ENCODE measurements around the gene ERAS.
"Not testable (repeated sequence)": the region's sequence is repeated elsewhere in the genome, so short reads cannot be mapped to it uniquely, and the experiment has no call there.

Gene ERAS

DNA sequence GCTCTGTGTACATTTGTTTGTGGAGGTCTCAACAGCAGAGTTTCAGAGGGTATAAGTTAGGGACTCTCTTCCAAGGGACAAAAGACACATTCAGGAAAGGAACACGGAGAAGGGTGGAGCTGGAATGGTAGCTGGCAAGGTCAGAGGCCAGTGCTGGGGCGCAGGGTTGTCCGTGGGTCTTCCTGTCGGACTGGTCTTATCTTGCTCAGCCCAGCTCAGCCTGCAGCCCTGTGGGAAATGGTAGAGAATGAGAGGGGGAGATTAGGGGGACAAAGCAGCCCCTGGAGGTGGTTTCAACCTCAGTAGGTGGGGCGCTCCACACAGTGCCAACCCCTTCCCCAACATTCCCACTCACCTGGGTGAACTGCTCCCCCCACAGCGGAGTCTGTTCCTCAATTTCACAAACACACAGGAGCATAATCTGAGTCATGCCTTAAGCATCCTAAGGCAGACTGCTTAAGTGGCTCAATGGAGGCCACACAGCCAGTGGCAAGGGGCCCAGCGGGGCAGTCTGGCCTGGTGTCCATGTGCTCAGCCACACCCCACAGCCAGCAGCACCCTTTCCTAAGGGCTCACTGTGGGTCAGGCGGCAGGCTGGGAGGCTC lies 31.3 kb upstream of the ERAS start:
- no peak for FAIRE-seq
- no peak for DNase-seq (ENCODE audit: insufficient read length, low spot score)

DNA sequence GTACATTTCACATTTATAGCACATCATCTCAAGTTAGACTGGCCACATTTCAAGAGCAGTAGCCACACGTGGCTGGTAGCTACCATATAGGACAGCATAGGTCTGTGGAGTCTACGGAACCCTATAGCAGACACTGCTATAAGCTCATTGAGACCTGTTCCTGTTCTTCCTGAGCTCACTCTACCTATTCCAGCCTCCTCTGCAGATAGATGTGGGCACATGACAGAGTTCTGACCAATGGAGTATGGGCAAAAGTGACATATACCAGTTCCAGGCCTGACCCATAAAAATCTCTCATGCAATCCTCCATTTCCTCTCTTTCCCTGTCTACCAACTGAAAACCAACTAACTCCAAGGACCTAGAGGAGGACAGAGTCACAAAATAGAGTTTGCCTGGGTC lies 28.0 kb upstream of the ERAS start:
- FAIRE-seq (no peak), DNase-seq (ENCODE audit: insufficient read length, low spot score) (no peak)

DNA sequence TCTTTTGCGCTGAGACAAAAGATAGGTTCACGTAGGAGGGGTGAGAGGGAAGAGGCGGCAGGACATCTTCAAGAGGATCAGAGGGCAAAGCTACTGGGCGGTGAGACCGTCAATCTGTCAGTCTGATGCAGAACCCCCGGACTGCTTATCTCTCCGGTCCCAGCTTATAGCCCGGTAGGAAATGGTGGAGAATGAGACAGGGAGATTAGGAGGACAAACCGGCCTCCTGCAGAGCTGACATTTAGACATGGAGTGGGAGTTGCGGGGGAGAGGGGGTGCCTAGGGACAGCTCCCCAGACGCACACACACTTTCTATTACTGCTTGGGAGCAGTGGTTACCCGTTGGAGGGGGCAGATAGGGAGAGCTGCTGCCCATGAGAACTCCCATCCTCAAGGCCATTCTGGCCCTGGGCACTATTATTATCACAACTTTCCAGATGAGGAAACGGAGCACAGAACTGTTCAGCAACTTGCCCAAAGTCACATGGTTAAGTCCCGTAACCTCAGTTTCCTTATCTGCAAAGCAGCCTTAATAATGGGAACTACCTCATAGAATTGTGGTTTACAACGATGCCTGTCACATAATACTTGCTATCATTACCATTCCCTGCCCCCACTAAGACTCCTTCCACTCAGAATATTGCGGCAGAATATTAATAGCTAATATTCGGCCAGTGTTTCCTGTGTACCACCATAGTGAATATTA lies 25.6 kb upstream of the ERAS start:
- DNase-seq (ENCODE audit: insufficient read length, low spot score) (no peak), FAIRE-seq (no peak)

DNA sequence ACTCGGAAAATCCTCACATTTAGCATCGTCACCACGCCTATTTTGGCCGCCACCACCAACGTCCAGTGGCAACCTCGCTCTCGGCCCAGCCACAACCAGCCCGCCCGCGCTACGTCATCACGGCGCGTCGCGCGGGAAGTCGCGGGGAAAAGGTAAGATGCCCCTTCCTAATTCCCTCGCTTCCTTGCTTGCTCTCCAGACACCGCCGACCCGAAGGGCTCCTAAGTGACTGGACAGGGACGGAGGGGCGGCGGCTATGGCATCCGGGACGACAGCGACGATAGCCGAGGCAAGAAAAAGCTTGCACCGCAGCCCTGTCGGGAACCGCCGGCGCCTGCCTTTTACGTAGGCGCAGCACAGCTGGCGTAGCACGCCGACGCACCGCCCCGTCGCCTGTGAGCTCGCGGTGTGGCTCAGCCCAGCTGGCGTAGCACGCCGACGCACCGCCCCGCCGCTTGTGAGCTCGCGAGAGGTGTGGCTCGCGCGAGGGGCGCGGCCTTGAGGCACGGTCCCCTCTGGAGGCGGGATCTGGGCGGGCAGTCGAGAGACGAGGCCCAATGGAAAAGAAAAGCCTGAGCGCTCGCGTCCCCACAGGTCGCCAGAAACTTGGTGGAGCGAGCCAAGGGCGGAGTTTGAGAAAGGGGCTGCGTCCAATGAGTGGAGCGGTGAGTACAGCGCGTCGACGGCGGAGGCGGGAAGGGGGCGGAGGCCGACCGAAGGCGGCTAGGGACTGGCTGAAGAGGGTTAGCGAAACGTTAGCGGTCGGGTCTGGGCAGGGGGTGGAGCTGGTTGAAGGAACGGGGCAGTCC lies 24.8 kb upstream of the ERAS start, which contains the start of gene HDAC6:
HDAC6 (plus strand) TSS at position 788 of the 809 bp plus-strand sequence. CDS start 626 bp downstream, outside the sequence.
- FAIRE-seq, result peak; percentile 96
- peak; percentile 61 for DNase-seq (ENCODE audit: insufficient read length, low spot score)

GRCh38 chrX:48802089-48802904 lies 24.0 kb upstream of the ERAS start:
- DNase-seq (ENCODE audit: insufficient read length, low spot score), result peak; percentile 35
- FAIRE-seq, result peak; percentile 64

DNA sequence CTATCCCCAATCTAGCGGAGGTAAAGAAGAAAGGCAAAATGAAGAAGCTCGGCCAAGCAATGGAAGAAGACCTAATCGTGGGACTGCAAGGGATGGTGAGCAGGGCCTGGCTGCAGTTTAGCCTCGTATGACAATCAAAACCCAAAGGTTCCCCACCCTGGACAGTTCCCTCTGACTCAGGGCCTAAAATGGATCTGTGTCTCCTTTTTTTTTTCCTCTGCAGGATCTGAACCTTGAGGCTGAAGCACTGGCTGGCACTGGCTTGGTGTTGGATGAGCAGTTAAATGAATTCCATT lies 23.5 kb upstream of the ERAS start:
- no peak for FAIRE-seq
- no peak for DNase-seq (ENCODE audit: insufficient read length, low spot score)

DNA sequence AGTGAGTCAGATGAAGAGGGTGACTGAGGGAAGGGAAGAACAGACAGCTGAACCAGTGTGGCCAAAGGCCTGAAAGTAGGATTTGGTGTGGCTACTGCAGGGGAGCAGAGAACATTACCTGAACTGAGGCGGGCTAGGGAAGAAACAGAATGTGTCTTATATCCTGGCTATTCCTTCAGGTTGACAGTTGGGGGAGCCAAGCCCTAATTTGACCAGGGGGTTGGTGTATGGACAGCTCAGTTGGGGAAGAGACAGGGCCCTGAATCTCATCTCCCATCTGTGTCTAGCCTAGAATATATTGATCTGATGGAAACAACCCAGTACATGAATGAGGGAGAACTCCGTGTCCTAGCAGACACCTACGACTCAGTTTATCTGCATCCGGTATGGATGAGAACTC lies 20.2 kb upstream of the ERAS start:
- DNase-seq (ENCODE audit: insufficient read length, low spot score) (no peak), FAIRE-seq (no peak)

DNA sequence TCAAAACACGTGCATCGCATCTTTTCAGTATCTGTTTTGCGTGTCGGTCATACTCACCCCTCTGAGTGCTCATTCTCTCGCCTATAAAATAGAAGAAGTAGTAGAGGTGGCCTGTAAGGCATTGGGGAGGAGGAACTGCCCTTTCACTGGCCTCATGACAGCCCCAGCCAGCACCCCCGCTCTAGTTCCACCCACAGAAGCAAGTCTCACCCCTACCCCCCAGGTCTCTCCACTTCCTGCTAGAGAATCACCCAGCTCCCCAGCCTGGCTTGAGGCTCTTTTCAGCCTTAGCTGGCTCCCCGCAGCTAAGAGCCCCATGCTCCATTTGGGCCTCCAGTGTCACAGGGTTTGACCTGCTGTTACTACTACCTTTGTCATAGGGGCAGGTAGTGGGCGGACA lies 12.7 kb upstream of the ERAS start:
- no peak for DNase-seq (ENCODE audit: insufficient read length, low spot score)
- no peak for FAIRE-seq

DNA sequence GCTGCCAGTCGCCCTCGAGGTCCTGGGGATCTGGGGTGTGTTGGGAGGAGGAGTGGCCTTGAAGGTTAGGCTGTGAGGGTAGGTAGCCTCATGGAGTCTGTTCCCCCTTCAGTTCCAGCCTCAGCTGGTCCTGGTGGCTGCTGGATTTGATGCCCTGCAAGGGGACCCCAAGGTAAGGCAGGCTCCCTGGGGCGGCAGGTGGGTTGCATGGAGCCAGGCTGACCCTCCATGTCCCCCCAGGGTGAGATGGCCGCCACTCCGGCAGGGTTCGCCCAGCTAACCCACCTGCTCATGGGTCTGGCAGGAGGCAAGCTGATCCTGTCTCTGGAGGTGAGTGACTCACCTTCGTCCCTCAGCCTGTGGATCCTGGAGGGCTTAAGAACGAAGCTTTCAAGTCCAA lies 11.6 kb upstream of the ERAS start:
- FAIRE-seq (no peak), DNase-seq (ENCODE audit: insufficient read length, low spot score) (no peak)

DNA sequence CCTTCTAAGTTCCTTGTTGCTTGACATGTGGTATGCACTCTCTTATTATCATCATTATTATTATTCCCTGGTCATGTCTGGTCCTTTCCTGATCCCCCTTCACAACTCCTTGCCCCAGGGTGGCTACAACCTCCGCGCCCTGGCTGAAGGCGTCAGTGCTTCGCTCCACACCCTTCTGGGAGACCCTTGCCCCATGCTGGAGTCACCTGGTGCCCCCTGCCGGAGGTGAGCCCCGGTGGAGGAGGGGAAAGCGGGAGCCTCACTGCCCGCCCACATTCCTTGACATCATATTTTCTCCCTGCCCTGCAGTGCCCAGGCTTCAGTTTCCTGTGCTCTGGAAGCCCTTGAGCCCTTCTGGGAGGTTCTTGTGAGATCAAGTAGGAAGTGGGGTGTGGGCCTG lies 11.0 kb upstream of the ERAS start:
- DNase-seq (ENCODE audit: insufficient read length, low spot score), result no peak
- FAIRE-seq, result no peak

GRCh38 chrX:48816014-48816810 lies 10.1 kb upstream of the ERAS start:
- no peak for FAIRE-seq

DNA sequence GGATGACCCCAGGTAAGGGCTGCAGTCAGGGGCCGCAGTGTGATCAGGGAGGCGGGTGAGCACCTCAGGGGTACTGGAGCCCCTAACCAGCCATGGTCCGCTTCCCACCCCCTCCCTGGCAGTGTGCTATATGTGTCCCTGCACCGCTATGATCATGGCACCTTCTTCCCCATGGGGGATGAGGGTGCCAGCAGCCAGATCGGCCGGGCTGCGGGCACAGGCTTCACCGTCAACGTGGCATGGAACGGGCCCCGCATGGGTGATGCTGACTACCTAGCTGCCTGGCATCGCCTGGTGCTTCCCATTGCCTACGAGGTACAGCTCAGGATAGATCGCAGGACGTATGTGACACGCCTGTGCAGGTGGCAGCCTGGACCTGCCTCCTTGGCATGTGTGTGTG lies 8.2 kb upstream of the ERAS start:
- DNase-seq (ENCODE audit: insufficient read length, low spot score) (no peak), FAIRE-seq (no peak)

More at GRCh38 chrX:48816014-48816810, 10.1 kb upstream of the ERAS start:
- no peak for DNase-seq (ENCODE audit: insufficient read length, low spot score)

GRCh38 chrX:48818866-48819265 lies 7.4 kb upstream of the ERAS start:
- DNase-seq (ENCODE audit: insufficient read length, low spot score) (no peak), FAIRE-seq (no peak)

DNA sequence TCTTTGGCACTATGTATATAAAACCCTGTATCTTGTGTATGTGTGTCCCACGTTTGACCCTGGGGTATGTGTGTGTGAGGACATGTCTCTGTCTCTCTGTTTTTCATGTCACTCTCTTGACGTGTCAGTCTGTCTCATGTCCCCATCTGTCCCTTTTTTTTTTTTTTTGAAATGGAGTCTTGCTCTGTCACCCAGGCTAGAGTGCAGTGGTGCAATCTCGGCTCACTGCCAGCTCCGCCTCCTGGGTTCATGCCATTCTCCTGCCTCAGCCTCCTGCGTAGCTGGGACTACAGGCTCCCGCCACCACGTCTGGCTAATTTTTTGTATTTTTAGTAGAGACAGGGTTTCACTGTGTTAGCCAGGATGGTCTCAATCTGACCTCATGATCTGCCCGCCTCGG lies 6.9 kb upstream of the ERAS start:
- DNase-seq (ENCODE audit: insufficient read length, low spot score); FAIRE-seq: not testable (repeated sequence)

GRCh38 chrX:48823053-48823452 lies 3.3 kb upstream of the ERAS start:
- DNase-seq (ENCODE audit: insufficient read length, low spot score), result no peak
- FAIRE-seq, result no peak

DNA sequence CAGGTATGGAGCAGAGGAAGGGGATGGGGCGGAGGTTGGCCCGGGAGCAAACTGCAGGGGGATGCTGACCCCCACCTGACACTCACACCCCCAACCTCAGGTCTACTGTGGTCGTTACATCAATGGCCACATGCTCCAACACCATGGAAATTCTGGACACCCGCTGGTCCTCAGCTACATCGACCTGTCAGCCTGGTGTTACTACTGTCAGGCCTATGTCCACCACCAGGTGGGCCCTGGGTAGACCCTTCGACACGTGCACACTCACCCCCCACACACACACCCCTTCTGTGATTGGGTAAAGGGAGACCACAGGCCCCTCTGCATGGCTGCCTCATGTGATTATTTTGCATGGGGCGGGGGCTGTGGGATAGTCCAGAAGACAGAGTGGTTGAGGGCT lies 2.2 kb upstream of the ERAS start:
- FAIRE-seq (no peak), DNase-seq (ENCODE audit: insufficient read length, low spot score) (no peak)

GRCh38 chrX:48826876-48827653 lies 752 bp downstream of the ERAS start:
- no peak for DNase-seq (ENCODE audit: insufficient read length, low spot score)
- no peak for FAIRE-seq

GRCh38 chrX:48827654-48827968 lies 1.3 kb downstream of the ERAS start:
- FAIRE-seq (no peak), DNase-seq (ENCODE audit: insufficient read length, low spot score) (no peak)

- FAIRE-seq, result no peak
- no peak for DNase-seq (ENCODE audit: insufficient read length, low spot score)
These were observed 2.9 kb downstream of the ERAS start for GRCh38 chrX:48829016-48829735.

All from GM19239 (cell line).